ENCODE data around the gene TRERF1.
"Not testable (repeated sequence)": the region's sequence is repeated elsewhere in the genome, so short reads cannot be mapped to it uniquely, and the experiment has no call there.

TRERF1 gene

GRCh38 chr6:42471714-42472113, 20.0 kb upstream of the TRERF1 start:
- no peak for TF ChIP-seq CTCF (conservative IDR thresholded peaks at IDR 0.05; ENCODE audit: low read length)
- H3K4me3 ChIP-seq (ENCODE audit: low read length) = no peak overlapping the region
- DNase-seq (ENCODE audit: low read depth) = no peak

GRCh38 chr6:42471142-42471541, 19.4 kb upstream of the TRERF1 start:
- no peak for DNase-seq (ENCODE audit: low read depth)
- no peak overlapping the region for H3K4me3 ChIP-seq (ENCODE audit: low read length)
- no peak for TF ChIP-seq CTCF (conservative IDR thresholded peaks at IDR 0.05; ENCODE audit: low read length)

GRCh38 chr6:42468273-42468672, 16.5 kb upstream of the TRERF1 start:
- no peak for DNase-seq (ENCODE audit: low read depth)
- no peak overlapping the region for H3K4me3 ChIP-seq (ENCODE audit: low read length)
- TF ChIP-seq CTCF (conservative IDR thresholded peaks at IDR 0.05; ENCODE audit: low read length) = no peak

DNA sequence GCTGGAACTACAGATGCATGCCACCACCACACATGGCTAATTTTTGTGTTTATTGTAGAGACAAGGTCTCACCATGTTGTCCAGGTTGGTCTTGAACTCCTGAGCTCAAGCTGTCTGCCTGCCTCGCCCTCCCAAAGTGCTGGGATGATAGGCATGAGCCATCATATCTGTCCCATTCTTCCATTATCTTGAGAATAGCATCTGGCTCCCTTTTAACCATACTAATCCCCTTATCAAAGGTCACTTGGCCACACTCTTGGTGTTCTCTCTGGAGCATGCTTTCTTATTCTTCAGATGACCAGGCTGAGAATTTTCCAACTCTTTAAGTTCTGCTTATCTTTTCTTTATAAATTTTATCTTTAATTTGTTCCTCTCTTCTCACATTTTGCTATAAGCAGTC, 15.9 kb upstream of the TRERF1 start:
- DNase-seq (ENCODE audit: low read depth) = no peak
- H3K4me3 ChIP-seq (ENCODE audit: low read length) = no peak overlapping the region
- TF ChIP-seq CTCF (conservative IDR thresholded peaks at IDR 0.05; ENCODE audit: low read length) = no peak

- not testable (repeated sequence) for DNase-seq (ENCODE audit: low read depth); H3K4me3 ChIP-seq (ENCODE audit: low read length)
Measured at GRCh38 chr6:42466470-42466869, 14.7 kb upstream of the TRERF1 start.

DNA sequence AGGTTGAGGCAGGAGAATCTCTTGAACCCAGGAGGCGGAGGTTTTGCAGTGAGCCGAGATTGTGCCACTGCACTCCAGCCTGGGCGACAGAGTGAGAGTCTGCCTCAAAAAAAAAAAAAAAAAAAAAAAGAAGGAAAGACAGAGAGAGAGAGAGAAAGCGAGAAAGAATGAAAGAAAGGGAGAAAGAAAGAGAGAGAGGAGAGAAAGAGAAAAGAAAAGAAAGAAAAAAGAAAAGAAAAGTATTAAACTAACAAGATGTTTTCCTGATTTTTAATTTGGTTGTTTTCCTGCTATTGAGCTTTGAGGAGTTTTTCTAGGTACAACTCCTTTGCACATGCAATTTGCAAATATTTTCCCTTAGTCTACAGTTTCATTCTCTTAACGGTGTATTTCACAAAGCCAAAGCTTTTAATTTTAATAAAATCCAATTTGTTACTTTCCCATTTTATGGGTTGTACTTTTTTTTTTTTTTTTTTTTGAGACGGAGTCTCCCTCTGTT, 10.8 kb upstream of the TRERF1 start:
- no peak for DNase-seq (ENCODE audit: low read depth)
- no peak for TF ChIP-seq CTCF (conservative IDR thresholded peaks at IDR 0.05; ENCODE audit: low read length)
- H3K4me3 ChIP-seq (ENCODE audit: low read length) = no peak overlapping the region

DNA sequence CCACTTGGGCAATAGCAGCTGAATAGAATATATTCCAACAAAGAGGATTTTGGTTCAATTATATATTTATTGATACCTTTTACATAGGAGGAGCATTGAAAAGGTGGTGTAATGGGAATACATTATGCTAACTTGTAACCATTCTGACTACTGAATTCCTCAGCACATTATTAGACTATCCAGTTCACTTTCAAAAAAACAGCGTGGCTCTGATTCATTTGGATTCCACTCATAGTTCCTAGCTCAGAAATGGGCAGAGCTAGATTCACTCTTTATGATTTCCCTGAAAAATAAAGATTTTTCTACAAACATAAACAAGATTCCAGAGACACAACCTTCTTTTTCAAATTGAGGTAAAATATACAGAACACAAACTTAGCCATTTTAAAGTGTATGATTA, 9.2 kb upstream of the TRERF1 start:
- DNase-seq (ENCODE audit: low read depth) = no peak
- no peak for TF ChIP-seq CTCF (conservative IDR thresholded peaks at IDR 0.05; ENCODE audit: low read length)

GRCh38 chr6:42459888-42460287, 8.2 kb upstream of the TRERF1 start:
- no peak overlapping the region for H3K4me3 ChIP-seq (ENCODE audit: low read length)
- DNase-seq (ENCODE audit: low read depth) = no peak
- TF ChIP-seq CTCF (conservative IDR thresholded peaks at IDR 0.05; ENCODE audit: low read length) = no peak

More for the DNA sequence above, 9.2 kb upstream of the TRERF1 start:
- no peak overlapping the region for H3K4me3 ChIP-seq (ENCODE audit: low read length)
